Fibroblast of skin of left biceps (primary cell): ENCODE data around the gene PIGM.

Experiments
- DNase-seq, 2 experiments: peaks; one replicate each; pipeline ENCODE4 v3.0.0-alpha.2; 2013; ENCODE audit warnings: low read depth in 2 of 2

Gene PIGM

DNA sequence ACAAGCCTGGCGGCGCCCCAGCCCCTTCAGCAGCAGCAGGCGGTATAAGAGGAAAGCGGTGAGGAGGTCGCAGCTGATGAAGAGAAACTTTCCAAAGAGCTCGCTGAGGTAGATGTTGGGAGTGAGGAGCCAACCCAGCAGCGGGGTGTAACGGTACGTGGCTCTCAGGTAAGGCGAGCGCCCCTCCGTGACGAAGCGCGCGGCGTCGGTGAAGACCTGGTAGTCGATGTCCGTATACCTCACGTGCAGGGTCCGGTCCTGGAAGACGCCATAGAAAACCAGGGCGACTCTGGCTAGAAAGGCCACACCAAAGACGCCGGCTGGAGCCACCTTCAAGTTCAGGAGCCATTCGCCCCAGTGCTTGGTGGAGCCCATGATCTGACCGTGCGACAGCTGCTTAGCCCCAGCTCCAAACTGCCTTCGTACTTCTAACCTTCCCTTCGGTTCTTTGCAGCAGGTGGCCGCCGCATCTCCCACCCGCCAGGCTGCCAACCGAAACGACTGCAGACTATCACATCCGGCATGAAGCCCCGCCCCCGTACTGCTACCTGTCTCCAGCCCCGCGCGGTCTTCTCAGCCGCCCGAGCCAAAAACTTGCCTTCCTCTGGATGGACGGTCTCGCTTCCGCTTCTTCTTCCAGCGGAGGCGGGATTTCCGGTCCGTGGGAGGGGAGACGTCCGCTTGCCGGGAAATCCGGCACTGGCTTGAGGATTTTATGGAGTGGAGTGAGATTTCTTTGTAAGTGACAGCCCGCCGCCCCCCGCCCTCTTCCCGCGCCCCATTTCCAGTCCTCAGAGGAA is at the start of gene PIGM:
Gene PIGM (minus strand): TSS at position 626 of the 800 bp plus-strand sequence. CDS start 251 bp downstream, at position 375.
- peak; percentile 67 to 71 for DNase-seq

- DNase-seq = no peak
Measured at GRCh38 chr1:160081261-160081936, 49.6 kb upstream of the PIGM start, which contains the start of gene KCNJ9. Gene KCNJ9, plus strand, starts transcription at chr1:160081538. Its CDS starts 2,493 bp downstream, at chr1:160084031.

DNA sequence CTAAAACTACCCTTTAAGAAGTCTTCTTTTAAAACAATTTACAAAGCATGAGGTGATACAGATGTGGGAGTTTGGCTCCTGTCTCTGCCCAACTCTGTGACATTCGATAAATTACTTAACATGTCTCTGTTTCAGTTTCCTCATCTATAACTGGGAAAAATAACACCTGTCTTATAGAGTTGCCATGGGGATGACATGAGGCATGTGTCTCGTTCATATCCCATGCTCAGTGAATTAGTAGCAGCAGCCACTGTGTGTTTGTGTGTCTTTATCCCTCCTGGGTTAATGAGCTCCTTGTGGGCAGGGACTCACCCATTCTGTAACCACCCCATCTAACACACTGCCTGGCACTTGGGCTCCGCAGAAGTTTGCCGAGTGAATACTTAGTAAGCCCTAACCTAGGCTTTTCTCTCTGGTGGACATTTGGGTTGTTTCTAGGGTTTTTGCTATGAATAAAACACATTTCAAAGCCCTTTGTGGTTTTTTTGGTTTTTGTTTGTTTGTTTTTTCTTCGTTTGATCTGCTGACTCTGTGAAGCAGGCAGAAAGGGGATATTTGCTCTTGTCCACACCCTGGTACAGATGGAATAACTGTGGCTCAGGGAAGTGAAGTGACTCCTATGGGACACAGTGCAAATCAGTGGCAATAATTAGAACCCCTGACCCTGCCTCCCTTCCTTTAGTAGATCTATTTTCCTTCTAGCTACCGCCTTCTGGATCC is 48.8 kb upstream of the PIGM start:
- DNase-seq = no peak

GRCh38 chr1:160079448-160079847 is 47.7 kb upstream of the PIGM start:
- DNase-seq = no peak

GRCh38 chr1:160078512-160079195 is 46.9 kb upstream of the PIGM start:
- DNase-seq = no peak

DNA sequence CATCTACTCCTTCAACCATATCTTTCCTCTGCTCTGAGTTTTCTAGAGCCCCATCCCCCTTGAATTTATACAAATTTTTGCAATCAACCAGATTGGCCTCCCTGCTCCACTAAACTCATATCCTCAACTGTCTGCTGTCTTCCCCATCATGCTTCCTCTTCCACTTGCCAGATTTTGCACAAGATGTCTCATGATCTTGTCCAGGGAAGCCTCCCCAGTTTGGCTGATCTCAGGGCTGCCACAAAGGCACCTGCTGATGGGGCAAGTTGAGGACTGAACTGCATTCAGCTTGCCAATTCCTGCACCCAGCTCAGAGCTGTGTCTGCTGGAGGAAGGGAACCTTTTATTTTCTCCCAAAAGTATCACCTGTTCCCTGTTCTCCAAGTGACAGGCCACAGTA is 45.7 kb upstream of the PIGM start:
- no peak for DNase-seq

GRCh38 chr1:160076295-160076694 is 44.5 kb upstream of the PIGM start:
- no peak for DNase-seq

- no peak for DNase-seq
Measured at GRCh38 chr1:160075836-160076235, 44.0 kb upstream of the PIGM start.

GRCh38 chr1:160074865-160075264 is 43.1 kb upstream of the PIGM start:
- no peak for DNase-seq

DNA sequence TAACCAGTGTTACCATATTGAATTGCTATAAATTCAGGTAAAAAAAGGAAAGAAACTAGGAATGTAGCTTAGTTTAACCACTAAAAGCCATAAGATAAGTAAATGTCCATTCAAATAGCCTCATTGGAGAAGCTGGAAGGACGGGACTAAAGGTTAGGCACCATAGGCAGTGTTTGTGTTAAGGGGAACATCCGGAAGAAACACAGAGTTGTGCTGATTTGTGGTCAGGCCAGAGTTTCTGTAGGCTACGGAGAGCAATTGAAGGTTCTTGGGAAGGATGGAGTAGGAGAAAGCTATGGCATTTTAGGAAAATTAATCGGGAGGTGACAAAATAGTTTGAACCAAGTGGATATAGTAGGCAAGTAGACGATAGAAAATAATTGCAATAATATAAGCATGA is 39.5 kb upstream of the PIGM start:
- DNase-seq = no peak

- DNase-seq = peak in 1 of 2 experiments; percentile 9
Measured at GRCh38 chr1:160070243-160071163, 38.7 kb upstream of the PIGM start.

- no peak for DNase-seq
Measured at GRCh38 chr1:160069460-160070231, 37.9 kb upstream of the PIGM start, which contains the start of gene KCNJ10. Gene KCNJ10, minus strand, starts transcription at chr1:160070160. Its CDS starts 27,628 bp downstream, at chr1:160042532.

DNA sequence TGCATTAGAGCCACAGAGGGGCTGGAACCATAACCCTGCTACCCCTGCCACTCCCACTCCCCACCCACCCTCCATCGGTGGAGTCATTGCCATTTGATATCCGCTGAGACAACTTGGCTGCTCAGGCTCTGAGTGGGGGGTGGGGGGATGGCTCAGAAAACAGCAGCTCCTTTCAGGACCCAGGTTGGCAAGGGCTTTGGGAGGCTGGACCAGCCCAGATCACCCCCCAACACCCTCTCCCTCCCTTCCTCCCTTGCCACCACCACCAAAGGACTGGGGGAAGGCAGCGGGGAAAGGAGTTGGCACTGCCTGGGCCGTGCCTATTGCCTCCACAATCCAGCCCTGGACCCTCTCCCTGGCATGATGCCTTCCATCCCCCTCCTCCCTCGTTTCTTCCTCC is 36.4 kb upstream of the PIGM start:
- DNase-seq = no peak

DNA sequence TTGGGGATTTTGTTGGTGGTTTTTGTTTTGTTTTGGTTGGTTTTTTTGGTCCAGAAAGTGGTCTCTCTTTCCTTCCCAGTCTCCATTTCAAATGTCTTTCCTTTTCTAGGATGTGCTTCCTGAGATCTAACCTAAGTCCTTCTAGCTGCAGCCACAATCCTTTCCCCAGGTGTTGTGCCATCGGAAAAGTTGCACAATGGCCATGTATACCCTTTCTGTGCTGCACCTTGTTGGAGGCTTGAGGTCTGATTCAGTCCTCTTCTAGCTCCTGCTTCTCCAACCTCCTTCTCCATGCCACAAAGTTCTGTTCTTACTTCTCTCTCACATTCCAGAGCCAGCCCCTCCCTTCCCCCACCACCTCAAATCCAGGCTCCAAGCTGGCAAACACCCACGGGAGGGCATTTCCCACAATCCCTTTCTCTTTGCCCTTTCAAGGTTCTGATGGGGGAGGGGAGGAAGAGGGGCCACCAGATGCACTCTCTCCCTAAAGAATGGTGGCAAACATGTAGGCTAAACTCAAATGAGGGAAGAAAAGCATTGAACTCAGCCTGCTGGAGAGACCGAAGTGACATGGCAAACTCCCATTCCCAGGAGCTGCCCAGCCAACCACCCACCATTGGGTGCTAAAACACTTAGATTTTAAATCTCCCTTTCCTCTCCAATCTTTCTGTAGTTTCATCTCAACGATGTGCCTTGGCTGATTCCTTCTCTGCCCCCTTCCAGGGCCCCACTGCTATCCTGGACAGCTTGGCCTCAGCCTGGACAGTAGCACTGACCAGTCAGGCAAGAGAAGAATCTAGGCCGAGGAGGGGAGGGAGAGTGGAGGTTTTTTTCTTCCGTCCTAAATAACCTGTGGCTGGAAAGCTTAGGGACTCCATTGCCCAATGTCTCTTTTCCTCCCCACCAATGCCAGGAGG is 35.3 kb upstream of the PIGM start:
- no peak for DNase-seq

- DNase-seq = no peak
Measured at GRCh38 chr1:160064746-160065145, 33.0 kb upstream of the PIGM start.

- no peak for DNase-seq
Measured at GRCh38 chr1:160064164-160064563, 32.4 kb upstream of the PIGM start.

DNA sequence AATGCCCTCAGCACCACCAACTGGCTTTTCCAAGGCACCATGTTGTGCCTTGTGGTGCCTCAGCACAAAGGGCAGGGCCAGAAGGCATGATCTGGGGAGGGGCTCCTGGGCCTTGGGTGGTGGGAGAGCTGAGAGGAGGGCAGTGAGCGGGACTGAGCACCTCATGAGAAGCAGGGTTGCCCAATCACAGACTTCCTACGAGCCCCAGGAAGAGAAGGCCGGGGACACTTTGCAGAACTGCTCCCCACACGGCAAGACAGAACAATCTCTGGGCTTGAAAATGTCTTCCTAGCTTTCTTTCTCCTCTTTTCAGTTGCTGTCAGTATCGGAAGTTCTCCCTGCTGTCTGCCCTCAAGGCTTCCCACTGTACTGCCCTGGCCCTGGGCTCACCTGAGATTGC is 31.4 kb upstream of the PIGM start:
- DNase-seq = no peak

DNA sequence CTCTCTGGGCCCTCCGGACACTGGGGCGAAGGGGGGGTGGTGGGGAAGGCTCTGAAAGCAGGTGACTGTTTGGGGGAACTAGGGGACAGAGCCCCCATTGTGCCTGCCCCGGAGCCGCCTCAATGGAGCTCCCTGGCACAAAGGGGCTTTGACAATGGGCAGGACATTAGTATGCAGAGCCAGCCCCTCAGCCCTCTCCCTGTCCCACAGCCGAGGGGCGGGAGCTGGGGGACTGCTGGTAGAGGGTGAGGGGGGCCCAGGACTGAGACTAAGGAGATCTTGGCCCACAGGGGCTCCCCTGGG is 30.4 kb upstream of the PIGM start:
- no peak for DNase-seq
